Liver (tissue), 9 donors: Measurements from ENCODE around the gene RPL21. TPM values are rescaled to one million over a fixed set of nuclear protein-coding genes. Genes with fewer than 3 reads are reported as not detected.

Source experiments
- DNase-seq: peaks from one replicate; pipeline ENCODE4 v3.0.0-alpha.2; 2017; ENCODE audit warnings: low spot score
- H3K27ac ChIP-seq, 2 donors: one replicate each; pipeline ENCODE4 v1.7.0; 2013; ENCODE audit warnings: inconsistent platforms in 2 of 2, low read length in 2 of 2, control low read depth in 1 of 2, low read depth in 1 of 2, mild to moderate bottlenecking in 1 of 2
- H3K27me3 ChIP-seq, 4 donors: one replicate each; pipeline versions ENCODE4 v1.6.1 to v1.7.0; 2013; ENCODE audit warnings: low read length in 3 of 4, inconsistent platforms in 1 of 4, mild to moderate bottlenecking in 1 of 4, moderate library complexity in 1 of 4; ENCODE audit not compliant: control insufficient read depth in 4 of 4, insufficient read depth in 4 of 4
- H3K36me3 ChIP-seq, 4 donors: one replicate each; pipeline versions ENCODE4 v1.6.1 to v1.7.0; 2013; ENCODE audit warnings: low read length in 3 of 4, mild to moderate bottlenecking in 3 of 4, low read depth in 1 of 4, moderate library complexity in 1 of 4; ENCODE audit not compliant: control insufficient read depth in 4 of 4, insufficient read depth in 3 of 4
- H3K4me1 ChIP-seq, 4 donors: one replicate each; pipeline versions ENCODE4 v1.6.1 to v1.7.0; 2013; ENCODE audit warnings: low read length in 3 of 4, mild to moderate bottlenecking in 3 of 4, moderate library complexity in 1 of 4; ENCODE audit not compliant: control insufficient read depth in 4 of 4, insufficient read depth in 4 of 4
- H3K4me3 ChIP-seq, 3 donors: one replicate each; pipeline versions ENCODE4 v1.6.1 to v1.7.0; 2013; ENCODE audit warnings: low read length in 3 of 3, control low read depth in 1 of 3, low read depth in 1 of 3, mild to moderate bottlenecking in 1 of 3
- H3K9ac ChIP-seq, 2 donors: one replicate each; pipeline ENCODE4 v1.7.0; 2013; ENCODE audit warnings: low read length in 2 of 2, mild to moderate bottlenecking in 2 of 2, moderate library complexity in 2 of 2, control low read depth in 1 of 2, low read depth in 1 of 2
- H3K9me3 ChIP-seq, 4 donors: one replicate each; pipeline versions ENCODE4 v1.6.1 to v1.7.0; 2013; ENCODE audit warnings: low read length in 3 of 4; ENCODE audit not compliant: control insufficient read depth in 4 of 4
- CTCF ChIP-seq: fragments of 150-350 bp; IDR thresholded peaks from 2 replicates; pipeline ENCODE4 v1.5.1; 2017; ENCODE audit warnings: improper control_type of control experiment, low read depth, low read length; ENCODE audit not compliant: missing input control
- EGR1 ChIP-seq, 2 donors: IDR thresholded peaks; 2 replicates each; pipeline ENCODE4 v1.6.1; 2016 to 2018; ENCODE audit warnings: antibody characterized with exemption in 2 of 2, low read depth in 2 of 2
- FOXA1 ChIP-seq: IDR thresholded peaks from 2 replicates; pipeline ENCODE4 v1.6.1; 2016; ENCODE audit warnings: antibody characterized with exemption
- FOXA2 ChIP-seq: IDR thresholded peaks from 2 replicates; pipeline ENCODE4 v1.6.1; 2016; ENCODE audit warnings: antibody characterized with exemption
- GABPA ChIP-seq, 2 donors: IDR thresholded peaks in 1 of 2; conservative IDR thresholded peaks in 1 of 2; 2 replicates each; pipeline ENCODE4 v1.6.1; 2016; ENCODE audit warnings: antibody characterized with exemption in 2 of 2, mild to moderate bottlenecking in 1 of 2, moderate library complexity in 1 of 2
- HNF4A ChIP-seq, 2 donors: conservative IDR thresholded peaks; 2 replicates each; pipeline ENCODE4 v1.6.1; 2016; ENCODE audit warnings: antibody characterized with exemption in 2 of 2, mild to moderate bottlenecking in 2 of 2
- HNF4G ChIP-seq: IDR thresholded peaks from 2 replicates; pipeline ENCODE4 v1.6.1; 2016; ENCODE audit warnings: antibody characterized with exemption
- JUND ChIP-seq, 2 donors: IDR thresholded peaks; 2 replicates each; pipeline ENCODE4 v1.6.1; 2016; ENCODE audit warnings: antibody characterized with exemption in 2 of 2
- NR2F2 ChIP-seq: IDR thresholded peaks from 2 replicates; pipeline ENCODE4 v1.6.1; 2016; ENCODE audit warnings: antibody characterized with exemption
- RAD21 ChIP-seq, 2 donors: IDR thresholded peaks; 2 replicates each; pipeline ENCODE4 v1.6.1; 2016; ENCODE audit warnings: antibody characterized with exemption in 2 of 2, mild to moderate bottlenecking in 2 of 2
- REST ChIP-seq: IDR thresholded peaks from 2 replicates; pipeline ENCODE4 v1.6.1; 2016; ENCODE audit warnings: antibody characterized with exemption, mild to moderate bottlenecking
- RXRA ChIP-seq, 2 donors: IDR thresholded peaks; 2 replicates each; pipeline ENCODE4 v1.6.1; 2017 to 2018; ENCODE audit warnings: antibody characterized with exemption in 2 of 2, mild to moderate bottlenecking in 1 of 2
- SP1 ChIP-seq: IDR thresholded peaks from 2 replicates; pipeline ENCODE4 v1.6.1; 2018; ENCODE audit warnings: antibody characterized with exemption, mild to moderate bottlenecking
- YY1 ChIP-seq: IDR thresholded peaks from 2 replicates; pipeline ENCODE4 v1.6.1; 2016; ENCODE audit warnings: antibody characterized with exemption, mild to moderate bottlenecking
- WGBS: extraction: QIAGEN DNeasy Blood & Tissue Kit; methylation state at CpG from one replicate; pipeline ENCODE4 v1.1.7; 2013; 5-methylcytosine and 5-hydroxymethylcytosine counted together
- polyA plus RNA-seq, 2 donors: library from polyadenylated mRNA; stranded (reverse) in 1 of 2; unstranded in 1 of 2; fragments of 200-250 nt in 1 of 2; fragments of >200 nt in 1 of 2; fragmentation: Nextera tagmentation in 1 of 2; extraction: Ambion mirVana in 1 of 2; gene quantifications; one replicate each; pipeline versions ENCODE4 v1.2.1 to v1.2.3, GENCODE V29; 2013 to 2015
- total RNA-seq, 2 donors: library from RNA; depleted of rRNA; stranded (reverse); fragments of >200 nt; gene quantifications; one replicate each; pipeline ENCODE4 v1.2.3, GENCODE V29; 2014
- TF ChIP-seq, protein P1 (sequence below): IDR thresholded peaks from 2 replicates; pipeline ENCODE4 v1.6.1; 2016; ENCODE audit warnings: antibody characterized with exemption
- TF ChIP-seq, protein P2 (sequence below): IDR thresholded peaks from 2 replicates; pipeline ENCODE4 v1.6.1; 2016; ENCODE audit warnings: antibody characterized with exemption
- TF ChIP-seq, protein P3 (sequence below): IDR thresholded peaks from 2 replicates; pipeline ENCODE4 v1.6.1; 2016; ENCODE audit warnings: antibody characterized with exemption
- donor health status: healthy.
- donor health status: healthy.
- donor health status: healthy.
- donor health status: healthy.
- donor health status: healthy.

The RPL21 gene
- total and polyA plus RNA-seq, 4 donors: 206 to 648 (median 442) TPM

DNA sequence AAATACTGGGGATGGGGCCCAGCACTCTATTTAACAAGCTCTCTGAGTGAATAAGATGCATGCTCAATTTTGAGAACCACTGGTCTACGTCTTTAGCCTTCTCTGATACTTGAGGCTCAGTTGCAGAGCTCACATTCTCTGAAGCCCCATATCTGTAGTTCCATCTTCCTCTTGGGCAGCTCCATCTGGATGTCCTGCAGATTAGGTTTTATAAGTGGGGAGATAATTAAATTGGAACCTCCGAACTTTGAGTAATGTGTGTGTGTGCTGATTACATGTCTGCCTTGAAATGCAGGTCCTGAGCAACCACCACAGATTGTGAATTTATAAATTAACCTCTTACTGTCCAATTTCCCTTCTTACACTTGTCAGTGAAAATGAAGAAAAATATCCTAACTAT, 12.1 kb downstream of the RPL21 start (continued):
- TF ChIP-seq REST: no peak
- no peak for TF ChIP-seq YY1
- no peak for TF ChIP-seq SP1
- TF ChIP-seq, protein P1, sequence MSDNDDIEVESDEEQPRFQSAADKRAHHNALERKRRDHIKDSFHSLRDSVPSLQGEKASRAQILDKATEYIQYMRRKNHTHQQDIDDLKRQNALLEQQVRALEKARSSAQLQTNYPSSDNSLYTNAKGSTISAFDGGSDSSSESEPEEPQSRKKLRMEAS: no peak
- no peak for TF ChIP-seq FOXA1
- TF ChIP-seq HNF4A (conservative IDR thresholded peaks at IDR 0.05): no peak
- no peak for TF ChIP-seq JUND (IDR thresholded peaks at IDR 0.05)
- no peak for TF ChIP-seq HNF4G

DNA sequence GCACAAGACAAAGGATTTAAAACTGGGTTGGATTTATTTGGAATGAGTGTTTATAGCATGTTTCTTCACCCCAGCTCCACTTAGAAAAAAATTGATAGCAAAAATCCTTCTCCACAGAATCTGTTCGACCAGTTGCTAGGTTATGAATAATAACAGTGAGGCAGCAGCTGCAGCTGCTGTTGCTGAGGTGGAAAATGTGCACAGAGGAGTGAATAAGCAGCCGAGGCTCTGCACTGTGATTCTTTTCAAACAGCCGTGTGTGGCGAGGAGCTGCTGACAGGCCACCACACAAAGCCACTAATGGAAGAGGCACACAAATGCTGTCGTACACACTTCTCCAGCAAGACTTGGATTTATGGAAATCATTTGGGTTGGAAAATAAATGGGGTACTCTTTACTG, 12.8 kb downstream of the RPL21 start:
- peaks cover 0 to 2% (median under 1%) of the 10 kb centered on the region in 4 donors for H3K4me1 ChIP-seq

GRCh38 chr13:27264648-27265047, 13.3 kb downstream of the RPL21 start:
- 55% methylated on average over 1 of the region's 1 CpG for WGBS
- no peak for DNase-seq
- H3K36me3 ChIP-seq: no peaks in the 10 kb centered on the region
- no peaks in the 10 kb centered on the region for H3K9me3 ChIP-seq
- H3K4me3 ChIP-seq: no peak overlapping the region
- H3K27me3 ChIP-seq: no peaks in the 10 kb centered on the region
- H3K4me1 ChIP-seq: peaks cover 0 to 2% (median under 1%) of the 10 kb centered on the region in 4 donors
- no peak overlapping the region for H3K27ac ChIP-seq
- TF ChIP-seq REST: no peak
- TF ChIP-seq RXRA (IDR thresholded peaks at IDR 0.05): no peak
- no peak for TF ChIP-seq NR2F2
- TF ChIP-seq GABPA (IDR thresholded peaks at IDR 0.05 in 1 of 2, conservative IDR thresholded peaks at IDR 0.05 in 1 of 2): no peak
- no peak for TF ChIP-seq HNF4G
- no peak for TF ChIP-seq CTCF
- TF ChIP-seq RAD21 (IDR thresholded peaks at IDR 0.05): no peak
- TF ChIP-seq YY1: no peak
- TF ChIP-seq, protein P2, sequence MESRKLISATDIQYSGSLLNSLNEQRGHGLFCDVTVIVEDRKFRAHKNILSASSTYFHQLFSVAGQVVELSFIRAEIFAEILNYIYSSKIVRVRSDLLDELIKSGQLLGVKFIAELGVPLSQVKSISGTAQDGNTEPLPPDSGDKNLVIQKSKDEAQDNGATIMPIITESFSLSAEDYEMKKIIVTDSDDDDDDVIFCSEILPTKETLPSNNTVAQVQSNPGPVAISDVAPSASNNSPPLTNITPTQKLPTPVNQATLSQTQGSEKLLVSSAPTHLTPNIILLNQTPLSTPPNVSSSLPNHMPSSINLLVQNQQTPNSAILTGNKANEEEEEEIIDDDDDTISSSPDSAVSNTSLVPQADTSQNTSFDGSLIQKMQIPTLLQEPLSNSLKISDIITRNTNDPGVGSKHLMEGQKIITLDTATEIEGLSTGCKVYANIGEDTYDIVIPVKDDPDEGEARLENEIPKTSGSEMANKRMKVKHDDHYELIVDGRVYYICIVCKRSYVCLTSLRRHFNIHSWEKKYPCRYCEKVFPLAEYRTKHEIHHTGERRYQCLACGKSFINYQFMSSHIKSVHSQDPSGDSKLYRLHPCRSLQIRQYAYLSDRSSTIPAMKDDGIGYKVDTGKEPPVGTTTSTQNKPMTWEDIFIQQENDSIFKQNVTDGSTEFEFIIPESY: no peak
- TF ChIP-seq FOXA2: no peak
- TF ChIP-seq EGR1 (IDR thresholded peaks at IDR 0.05; ENCODE audit: low read depth in 2 of 2): no peak
- TF ChIP-seq, protein P3, sequence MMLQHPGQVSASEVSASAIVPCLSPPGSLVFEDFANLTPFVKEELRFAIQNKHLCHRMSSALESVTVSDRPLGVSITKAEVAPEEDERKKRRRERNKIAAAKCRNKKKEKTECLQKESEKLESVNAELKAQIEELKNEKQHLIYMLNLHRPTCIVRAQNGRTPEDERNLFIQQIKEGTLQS: no peak
- TF ChIP-seq HNF4A (conservative IDR thresholded peaks at IDR 0.05): no peak
- H3K9ac ChIP-seq: no peak overlapping the region

More for the DNA sequence above, 12.8 kb downstream of the RPL21 start:
- Histone ChIP-seq H3K27ac (no peak overlapping the region), H3K4me3 (no peak overlapping the region), H3K27me3 (no peaks in the 10 kb centered on the region), H3K9me3 (no peaks in the 10 kb centered on the region), H3K36me3 (peaks cover 0 to under 1% (median 0%) of the 10 kb centered on the region in 4 donors), H3K9ac (no peak overlapping the region)
- no peak for DNase-seq
- TF ChIP-seq RXRA (IDR thresholded peaks at IDR 0.05): no peak
- TF ChIP-seq, protein P3: no peak
- WGBS: 78% methylated on average over 5 of the region's 5 CpGs
